Liver (tissue), 9 donors: ENCODE measurements around the gene FOXD1. TPM values are rescaled to one million over a fixed set of nuclear protein-coding genes. Genes with fewer than 3 reads are reported as not detected.

ENCODE experiments used
- DNase-seq: peaks from one replicate; pipeline ENCODE4 v3.0.0-alpha.2; 2017; ENCODE audit warnings: low spot score
- H3K27ac ChIP-seq, 2 donors: one replicate each; pipeline ENCODE4 v1.7.0; 2013; ENCODE audit warnings: inconsistent platforms in 2 of 2, low read length in 2 of 2, control low read depth in 1 of 2, low read depth in 1 of 2, mild to moderate bottlenecking in 1 of 2
- H3K27me3 ChIP-seq, 4 donors: one replicate each; pipeline versions ENCODE4 v1.6.1 to v1.7.0; 2013; ENCODE audit warnings: low read length in 3 of 4, inconsistent platforms in 1 of 4, mild to moderate bottlenecking in 1 of 4, moderate library complexity in 1 of 4; ENCODE audit not compliant: control insufficient read depth in 4 of 4, insufficient read depth in 4 of 4
- H3K36me3 ChIP-seq, 4 donors: one replicate each; pipeline versions ENCODE4 v1.6.1 to v1.7.0; 2013; ENCODE audit warnings: low read length in 3 of 4, mild to moderate bottlenecking in 3 of 4, low read depth in 1 of 4, moderate library complexity in 1 of 4; ENCODE audit not compliant: control insufficient read depth in 4 of 4, insufficient read depth in 3 of 4
- H3K4me1 ChIP-seq, 4 donors: one replicate each; pipeline versions ENCODE4 v1.6.1 to v1.7.0; 2013; ENCODE audit warnings: low read length in 3 of 4, mild to moderate bottlenecking in 3 of 4, moderate library complexity in 1 of 4; ENCODE audit not compliant: control insufficient read depth in 4 of 4, insufficient read depth in 4 of 4
- H3K4me3 ChIP-seq, 3 donors: one replicate each; pipeline versions ENCODE4 v1.6.1 to v1.7.0; 2013; ENCODE audit warnings: low read length in 3 of 3, control low read depth in 1 of 3, low read depth in 1 of 3, mild to moderate bottlenecking in 1 of 3
- H3K9ac ChIP-seq, 2 donors: one replicate each; pipeline ENCODE4 v1.7.0; 2013; ENCODE audit warnings: low read length in 2 of 2, mild to moderate bottlenecking in 2 of 2, moderate library complexity in 2 of 2, control low read depth in 1 of 2, low read depth in 1 of 2
- H3K9me3 ChIP-seq, 4 donors: one replicate each; pipeline versions ENCODE4 v1.6.1 to v1.7.0; 2013; ENCODE audit warnings: low read length in 3 of 4; ENCODE audit not compliant: control insufficient read depth in 4 of 4
- EGR1 ChIP-seq, 2 donors: IDR thresholded peaks; 2 replicates each; pipeline ENCODE4 v1.6.1; 2016 to 2018; ENCODE audit warnings: antibody characterized with exemption in 2 of 2, low read depth in 2 of 2
- FOXA1 ChIP-seq: IDR thresholded peaks from 2 replicates; pipeline ENCODE4 v1.6.1; 2016; ENCODE audit warnings: antibody characterized with exemption
- FOXA2 ChIP-seq: IDR thresholded peaks from 2 replicates; pipeline ENCODE4 v1.6.1; 2016; ENCODE audit warnings: antibody characterized with exemption
- GABPA ChIP-seq, 2 donors: IDR thresholded peaks in 1 of 2; conservative IDR thresholded peaks in 1 of 2; 2 replicates each; pipeline ENCODE4 v1.6.1; 2016; ENCODE audit warnings: antibody characterized with exemption in 2 of 2, mild to moderate bottlenecking in 1 of 2, moderate library complexity in 1 of 2
- HNF4A ChIP-seq, 2 donors: conservative IDR thresholded peaks; 2 replicates each; pipeline ENCODE4 v1.6.1; 2016; ENCODE audit warnings: antibody characterized with exemption in 2 of 2, mild to moderate bottlenecking in 2 of 2
- HNF4G ChIP-seq: IDR thresholded peaks from 2 replicates; pipeline ENCODE4 v1.6.1; 2016; ENCODE audit warnings: antibody characterized with exemption
- JUND ChIP-seq, 2 donors: IDR thresholded peaks; 2 replicates each; pipeline ENCODE4 v1.6.1; 2016; ENCODE audit warnings: antibody characterized with exemption in 2 of 2
- NR2F2 ChIP-seq: IDR thresholded peaks from 2 replicates; pipeline ENCODE4 v1.6.1; 2016; ENCODE audit warnings: antibody characterized with exemption
- RAD21 ChIP-seq, 2 donors: IDR thresholded peaks; 2 replicates each; pipeline ENCODE4 v1.6.1; 2016; ENCODE audit warnings: antibody characterized with exemption in 2 of 2, mild to moderate bottlenecking in 2 of 2
- RXRA ChIP-seq, 2 donors: IDR thresholded peaks; 2 replicates each; pipeline ENCODE4 v1.6.1; 2017 to 2018; ENCODE audit warnings: antibody characterized with exemption in 2 of 2, mild to moderate bottlenecking in 1 of 2
- SP1 ChIP-seq: IDR thresholded peaks from 2 replicates; pipeline ENCODE4 v1.6.1; 2018; ENCODE audit warnings: antibody characterized with exemption, mild to moderate bottlenecking
- TAF1 ChIP-seq: conservative IDR thresholded peaks from 2 replicates; pipeline ENCODE4 v1.6.1; 2016; ENCODE audit warnings: antibody characterized with exemption, mild to moderate bottlenecking
- YY1 ChIP-seq: IDR thresholded peaks from 2 replicates; pipeline ENCODE4 v1.6.1; 2016; ENCODE audit warnings: antibody characterized with exemption, mild to moderate bottlenecking
- whole genome bisulfite sequencing: extraction: QIAGEN DNeasy Blood & Tissue Kit; methylation state at CpG from one replicate; pipeline ENCODE4 v1.1.7; 2013; 5-methylcytosine and 5-hydroxymethylcytosine counted together
- polyA plus RNA-seq, 2 donors: library from polyadenylated mRNA; stranded (reverse) in 1 of 2; unstranded in 1 of 2; fragments of 200-250 nt in 1 of 2; fragments of >200 nt in 1 of 2; fragmentation: Nextera tagmentation in 1 of 2; extraction: Ambion mirVana in 1 of 2; gene quantifications; one replicate each; pipeline versions ENCODE4 v1.2.1 to v1.2.3, GENCODE V29; 2013 to 2015
- total RNA-seq, 2 donors: library from RNA; depleted of rRNA; stranded (reverse); fragments of >200 nt; gene quantifications; one replicate each; pipeline ENCODE4 v1.2.3, GENCODE V29; 2014
- TF ChIP-seq, protein P1 (sequence below): fragments of 150-350 bp; IDR thresholded peaks from 2 replicates; pipeline ENCODE4 v1.5.1; 2017; ENCODE audit warnings: improper control_type of control experiment, low read depth, low read length; ENCODE audit not compliant: missing input control
- TF ChIP-seq, protein P2 (sequence below): IDR thresholded peaks from 2 replicates; pipeline ENCODE4 v1.6.1; 2016; ENCODE audit warnings: antibody characterized with exemption
- TF ChIP-seq, protein P3 (sequence below): IDR thresholded peaks from 2 replicates; pipeline ENCODE4 v1.6.1; 2016; ENCODE audit warnings: antibody characterized with exemption
- TF ChIP-seq, protein P4 (sequence below): IDR thresholded peaks from 2 replicates; pipeline ENCODE4 v1.6.1; 2016; ENCODE audit warnings: antibody characterized with exemption
- TF ChIP-seq, protein P5 (sequence below): IDR thresholded peaks from 2 replicates; pipeline ENCODE4 v1.6.1; 2016; ENCODE audit warnings: antibody characterized with exemption, mild to moderate bottlenecking
- donor health status: healthy.
- donor health status: healthy.
- donor health status: healthy.
- donor health status: healthy.
- donor health status: healthy.

FOXD1 gene
- total and polyA plus RNA-seq, 4 donors, result not detected

DNA sequence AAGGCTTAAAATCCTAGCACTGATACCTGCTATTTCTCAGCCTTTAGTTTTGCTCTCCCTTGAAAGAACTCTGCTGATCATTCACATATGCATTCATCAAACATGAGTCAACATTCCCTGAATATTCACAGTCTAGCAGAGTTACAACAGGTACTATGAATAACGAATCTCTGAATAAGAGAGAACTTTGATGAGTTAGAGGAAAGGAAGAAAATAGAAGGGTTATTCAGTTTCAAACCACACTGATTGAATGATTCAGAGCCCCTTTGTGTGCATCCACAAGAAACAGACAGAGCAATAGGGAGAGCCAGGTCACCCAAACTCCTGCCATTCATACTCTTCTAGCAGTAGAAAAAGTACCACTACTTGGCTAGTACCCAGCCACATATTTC is 36.0 kb downstream of the FOXD1 start:
- H3K27ac ChIP-seq, result no peak overlapping the region
- WGBS, result 68% methylated on average over 1 of the region's 1 CpG
- H3K9ac ChIP-seq, result no peak overlapping the region
- DNase-seq, result no peak
- H3K36me3 ChIP-seq, result no peaks in the 10 kb centered on the region
- H3K27me3 ChIP-seq, result peaks cover 0 to 9% (median 2%) of the 10 kb centered on the region in 4 donors
- no peaks in the 10 kb centered on the region for H3K4me1 ChIP-seq
- no peaks in the 10 kb centered on the region for H3K9me3 ChIP-seq
- TF ChIP-seq, protein P1, sequence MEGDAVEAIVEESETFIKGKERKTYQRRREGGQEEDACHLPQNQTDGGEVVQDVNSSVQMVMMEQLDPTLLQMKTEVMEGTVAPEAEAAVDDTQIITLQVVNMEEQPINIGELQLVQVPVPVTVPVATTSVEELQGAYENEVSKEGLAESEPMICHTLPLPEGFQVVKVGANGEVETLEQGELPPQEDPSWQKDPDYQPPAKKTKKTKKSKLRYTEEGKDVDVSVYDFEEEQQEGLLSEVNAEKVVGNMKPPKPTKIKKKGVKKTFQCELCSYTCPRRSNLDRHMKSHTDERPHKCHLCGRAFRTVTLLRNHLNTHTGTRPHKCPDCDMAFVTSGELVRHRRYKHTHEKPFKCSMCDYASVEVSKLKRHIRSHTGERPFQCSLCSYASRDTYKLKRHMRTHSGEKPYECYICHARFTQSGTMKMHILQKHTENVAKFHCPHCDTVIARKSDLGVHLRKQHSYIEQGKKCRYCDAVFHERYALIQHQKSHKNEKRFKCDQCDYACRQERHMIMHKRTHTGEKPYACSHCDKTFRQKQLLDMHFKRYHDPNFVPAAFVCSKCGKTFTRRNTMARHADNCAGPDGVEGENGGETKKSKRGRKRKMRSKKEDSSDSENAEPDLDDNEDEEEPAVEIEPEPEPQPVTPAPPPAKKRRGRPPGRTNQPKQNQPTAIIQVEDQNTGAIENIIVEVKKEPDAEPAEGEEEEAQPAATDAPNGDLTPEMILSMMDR, result no peak
- TF ChIP-seq JUND (IDR thresholded peaks at IDR 0.05) (no peak), RXRA (IDR thresholded peaks at IDR 0.05) (no peak), FOXA2 (no peak), FOXA1 (no peak), EGR1 (IDR thresholded peaks at IDR 0.05; ENCODE audit: low read depth in 2 of 2) (no peak), YY1 (no peak), SP1 (no peak), HNF4A (conservative IDR thresholded peaks at IDR 0.05) (no peak), TAF1 (no peak), NR2F2 (no peak), HNF4G (no peak), GABPA (IDR thresholded peaks at IDR 0.05 in 1 of 2, conservative IDR thresholded peaks at IDR 0.05 in 1 of 2) (no peak), RAD21 (IDR thresholded peaks at IDR 0.05) (no peak)
- TF ChIP-seq, protein P2, sequence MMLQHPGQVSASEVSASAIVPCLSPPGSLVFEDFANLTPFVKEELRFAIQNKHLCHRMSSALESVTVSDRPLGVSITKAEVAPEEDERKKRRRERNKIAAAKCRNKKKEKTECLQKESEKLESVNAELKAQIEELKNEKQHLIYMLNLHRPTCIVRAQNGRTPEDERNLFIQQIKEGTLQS, result no peak
- TF ChIP-seq, protein P3, sequence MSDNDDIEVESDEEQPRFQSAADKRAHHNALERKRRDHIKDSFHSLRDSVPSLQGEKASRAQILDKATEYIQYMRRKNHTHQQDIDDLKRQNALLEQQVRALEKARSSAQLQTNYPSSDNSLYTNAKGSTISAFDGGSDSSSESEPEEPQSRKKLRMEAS, result no peak
- TF ChIP-seq, protein P4, sequence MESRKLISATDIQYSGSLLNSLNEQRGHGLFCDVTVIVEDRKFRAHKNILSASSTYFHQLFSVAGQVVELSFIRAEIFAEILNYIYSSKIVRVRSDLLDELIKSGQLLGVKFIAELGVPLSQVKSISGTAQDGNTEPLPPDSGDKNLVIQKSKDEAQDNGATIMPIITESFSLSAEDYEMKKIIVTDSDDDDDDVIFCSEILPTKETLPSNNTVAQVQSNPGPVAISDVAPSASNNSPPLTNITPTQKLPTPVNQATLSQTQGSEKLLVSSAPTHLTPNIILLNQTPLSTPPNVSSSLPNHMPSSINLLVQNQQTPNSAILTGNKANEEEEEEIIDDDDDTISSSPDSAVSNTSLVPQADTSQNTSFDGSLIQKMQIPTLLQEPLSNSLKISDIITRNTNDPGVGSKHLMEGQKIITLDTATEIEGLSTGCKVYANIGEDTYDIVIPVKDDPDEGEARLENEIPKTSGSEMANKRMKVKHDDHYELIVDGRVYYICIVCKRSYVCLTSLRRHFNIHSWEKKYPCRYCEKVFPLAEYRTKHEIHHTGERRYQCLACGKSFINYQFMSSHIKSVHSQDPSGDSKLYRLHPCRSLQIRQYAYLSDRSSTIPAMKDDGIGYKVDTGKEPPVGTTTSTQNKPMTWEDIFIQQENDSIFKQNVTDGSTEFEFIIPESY, result no peak
- TF ChIP-seq, protein P5, sequence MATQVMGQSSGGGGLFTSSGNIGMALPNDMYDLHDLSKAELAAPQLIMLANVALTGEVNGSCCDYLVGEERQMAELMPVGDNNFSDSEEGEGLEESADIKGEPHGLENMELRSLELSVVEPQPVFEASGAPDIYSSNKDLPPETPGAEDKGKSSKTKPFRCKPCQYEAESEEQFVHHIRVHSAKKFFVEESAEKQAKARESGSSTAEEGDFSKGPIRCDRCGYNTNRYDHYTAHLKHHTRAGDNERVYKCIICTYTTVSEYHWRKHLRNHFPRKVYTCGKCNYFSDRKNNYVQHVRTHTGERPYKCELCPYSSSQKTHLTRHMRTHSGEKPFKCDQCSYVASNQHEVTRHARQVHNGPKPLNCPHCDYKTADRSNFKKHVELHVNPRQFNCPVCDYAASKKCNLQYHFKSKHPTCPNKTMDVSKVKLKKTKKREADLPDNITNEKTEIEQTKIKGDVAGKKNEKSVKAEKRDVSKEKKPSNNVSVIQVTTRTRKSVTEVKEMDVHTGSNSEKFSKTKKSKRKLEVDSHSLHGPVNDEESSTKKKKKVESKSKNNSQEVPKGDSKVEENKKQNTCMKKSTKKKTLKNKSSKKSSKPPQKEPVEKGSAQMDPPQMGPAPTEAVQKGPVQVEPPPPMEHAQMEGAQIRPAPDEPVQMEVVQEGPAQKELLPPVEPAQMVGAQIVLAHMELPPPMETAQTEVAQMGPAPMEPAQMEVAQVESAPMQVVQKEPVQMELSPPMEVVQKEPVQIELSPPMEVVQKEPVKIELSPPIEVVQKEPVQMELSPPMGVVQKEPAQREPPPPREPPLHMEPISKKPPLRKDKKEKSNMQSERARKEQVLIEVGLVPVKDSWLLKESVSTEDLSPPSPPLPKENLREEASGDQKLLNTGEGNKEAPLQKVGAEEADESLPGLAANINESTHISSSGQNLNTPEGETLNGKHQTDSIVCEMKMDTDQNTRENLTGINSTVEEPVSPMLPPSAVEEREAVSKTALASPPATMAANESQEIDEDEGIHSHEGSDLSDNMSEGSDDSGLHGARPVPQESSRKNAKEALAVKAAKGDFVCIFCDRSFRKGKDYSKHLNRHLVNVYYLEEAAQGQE, result no peak
- no peak overlapping the region for H3K4me3 ChIP-seq
